Measurements from ENCODE around the gene IL15RA.
"Not testable (repeated sequence)": the region's sequence is repeated elsewhere in the genome, so short reads cannot be mapped to it uniquely, and the experiment has no call there.

The IL15RA gene

GRCh38 chr10:5915451-5915850 is 61.9 kb downstream of the IL15RA start:
- H3K27ac ChIP-seq, result no peak overlapping the region
- H3K27me3 ChIP-seq (ENCODE audit: control insufficient read depth, insufficient read depth, low read length), result no peaks in the 10 kb centered on the region
- no peak overlapping the region for H2AFZ ChIP-seq
- H3K4me2 ChIP-seq (ENCODE audit: low read length), result no peak overlapping the region
- no peaks in the 10 kb centered on the region for H3K4me1 ChIP-seq
- H3K36me3 ChIP-seq (ENCODE audit: control insufficient read depth, insufficient read depth, low read length), result no peaks in the 10 kb centered on the region
- H3K79me2 ChIP-seq, result no peaks in the 10 kb centered on the region
- TF ChIP-seq CTCF (IDR thresholded peaks at IDR 0.05), result no peak
- H3K9ac ChIP-seq, result no peak overlapping the region
- no peaks in the 10 kb centered on the region for H3K9me3 ChIP-seq (ENCODE audit: control insufficient read depth, low read length)
- no peak overlapping the region for H3K4me3 ChIP-seq (ENCODE audit: low read depth, low read length)

- Histone ChIP-seq H3K27ac (no peak overlapping the region), H3K9ac (no peak overlapping the region), H3K4me3 (ENCODE audit: low read depth, low read length) (no peak overlapping the region), H3K9me3 (ENCODE audit: control insufficient read depth, low read length) (no peaks in the 10 kb centered on the region), H3K36me3 (ENCODE audit: control insufficient read depth, insufficient read depth, low read length) (no peaks in the 10 kb centered on the region), H3K27me3 (ENCODE audit: control insufficient read depth, insufficient read depth, low read length) (no peaks in the 10 kb centered on the region), H3K79me2 (no peaks in the 10 kb centered on the region), H3K4me2 (ENCODE audit: low read length) (no peak overlapping the region), H2AFZ (no peak overlapping the region), H3K4me1 (no peaks in the 10 kb centered on the region)
- TF ChIP-seq CTCF (IDR thresholded peaks at IDR 0.05), result no peak
Observed at GRCh38 chr10:5913736-5914135, 63.6 kb downstream of the IL15RA start.

- Histone ChIP-seq H3K4me3 (ENCODE audit: low read depth, low read length) (no peak overlapping the region), H3K4me1 (no peaks in the 10 kb centered on the region), H3K36me3 (ENCODE audit: control insufficient read depth, insufficient read depth, low read length) (no peaks in the 10 kb centered on the region), H3K9me3 (ENCODE audit: control insufficient read depth, low read length) (no peaks in the 10 kb centered on the region), H3K79me2 (peaks cover 4% of the 10 kb centered on the region), H3K9ac (no peak overlapping the region), H3K27ac (no peak overlapping the region), H2AFZ (no peak overlapping the region), H3K4me2 (ENCODE audit: low read length) (no peak overlapping the region), H3K27me3 (ENCODE audit: control insufficient read depth, insufficient read depth, low read length) (no peaks in the 10 kb centered on the region)
- TF ChIP-seq CTCF (IDR thresholded peaks at IDR 0.05), result no peak
Observed at GRCh38 chr10:5911670-5912069, 65.7 kb downstream of the IL15RA start.

GRCh38 chr10:5910323-5911100 is 66.8 kb downstream of the IL15RA start:
- no peak overlapping the region for H3K4me2 ChIP-seq (ENCODE audit: low read length)
- peaks cover 5% of the 10 kb centered on the region for H3K79me2 ChIP-seq
- TF ChIP-seq CTCF (IDR thresholded peaks at IDR 0.05), result no peak
- H3K9me3 ChIP-seq (ENCODE audit: control insufficient read depth, low read length), result no peaks in the 10 kb centered on the region
- H3K27me3 ChIP-seq (ENCODE audit: control insufficient read depth, insufficient read depth, low read length), result no peaks in the 10 kb centered on the region
- no peaks in the 10 kb centered on the region for H3K36me3 ChIP-seq (ENCODE audit: control insufficient read depth, insufficient read depth, low read length)
- no peak overlapping the region for H3K27ac ChIP-seq
- H3K4me1 ChIP-seq, result no peaks in the 10 kb centered on the region
- no peak overlapping the region for H2AFZ ChIP-seq
- H3K9ac ChIP-seq, result no peak overlapping the region
- no peak overlapping the region for H3K4me3 ChIP-seq (ENCODE audit: low read depth, low read length)

GRCh38 chr10:5908676-5909075 is 68.7 kb downstream of the IL15RA start:
- H3K4me1 ChIP-seq; H3K27me3 ChIP-seq (ENCODE audit: control insufficient read depth, insufficient read depth, low read length); H3K27ac ChIP-seq; H3K36me3 ChIP-seq (ENCODE audit: control insufficient read depth, insufficient read depth, low read length); H3K79me2 ChIP-seq; H3K9ac ChIP-seq; H3K4me3 ChIP-seq (ENCODE audit: low read depth, low read length); H3K9me3 ChIP-seq (ENCODE audit: control insufficient read depth, low read length); H3K4me2 ChIP-seq (ENCODE audit: low read length); H2AFZ ChIP-seq: not testable (repeated sequence)
